ENCODE results near the gene NFIB.
A peak's percentile ranks its signal among the peaks of the same experiment; 100 is the strongest.

NFIB gene

GRCh38 chr9:14292181-14292739, 21.7 kb downstream of the NFIB start:
- DNase-seq (ENCODE audit: low read depth, low spot score): no peak
- H3K4me3 ChIP-seq (ENCODE audit: low read length): no peak overlapping the region

GRCh38 chr9:14289916-14290315, 24.0 kb downstream of the NFIB start:
- no peak overlapping the region for H3K4me3 ChIP-seq (ENCODE audit: low read length)
- DNase-seq (ENCODE audit: low read depth, low spot score): no peak

GRCh38 chr9:14288433-14288832, 25.5 kb downstream of the NFIB start:
- H3K4me3 ChIP-seq (ENCODE audit: low read length): no peak overlapping the region
- no peak for DNase-seq (ENCODE audit: low read depth, low spot score)

DNA sequence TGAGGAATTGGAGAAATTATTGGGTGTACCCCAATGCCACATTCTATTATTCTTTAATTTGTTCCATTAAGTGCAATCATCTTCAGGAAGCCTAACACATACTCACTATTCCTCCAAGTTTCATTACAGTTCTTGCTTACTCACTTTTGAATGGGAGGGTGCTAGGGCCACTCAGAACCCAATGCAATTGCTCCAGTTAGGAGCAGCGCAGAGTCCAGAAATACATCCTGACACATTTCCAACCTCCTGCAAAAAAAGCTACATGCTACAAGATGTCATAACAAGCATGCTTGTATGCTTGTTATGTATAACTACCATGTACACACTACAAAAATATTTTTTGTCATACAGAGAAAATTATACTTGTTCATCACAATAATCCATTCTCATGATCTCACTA, 27.8 kb downstream of the NFIB start:
- no peak overlapping the region for H3K4me3 ChIP-seq (ENCODE audit: low read length)
- no peak for DNase-seq (ENCODE audit: low read depth, low spot score)

- no peak for DNase-seq (ENCODE audit: low read depth, low spot score)
- H3K4me3 ChIP-seq (ENCODE audit: low read length): no peak overlapping the region
Measured at GRCh38 chr9:14283276-14283675, 30.7 kb downstream of the NFIB start.

- no peak overlapping the region for H3K4me3 ChIP-seq (ENCODE audit: low read length)
- no peak for DNase-seq (ENCODE audit: low read depth, low spot score)
Measured at GRCh38 chr9:14281876-14282275, 32.1 kb downstream of the NFIB start.

- H3K4me3 ChIP-seq (ENCODE audit: low read length): no peak overlapping the region
- DNase-seq (ENCODE audit: low read depth, low spot score): no peak
Measured at GRCh38 chr9:14281136-14281795, 32.7 kb downstream of the NFIB start.

- no peak overlapping the region for H3K4me3 ChIP-seq (ENCODE audit: low read length)
- no peak for DNase-seq (ENCODE audit: low read depth, low spot score)
Measured at GRCh38 chr9:14279671-14280070, 34.3 kb downstream of the NFIB start.

DNA sequence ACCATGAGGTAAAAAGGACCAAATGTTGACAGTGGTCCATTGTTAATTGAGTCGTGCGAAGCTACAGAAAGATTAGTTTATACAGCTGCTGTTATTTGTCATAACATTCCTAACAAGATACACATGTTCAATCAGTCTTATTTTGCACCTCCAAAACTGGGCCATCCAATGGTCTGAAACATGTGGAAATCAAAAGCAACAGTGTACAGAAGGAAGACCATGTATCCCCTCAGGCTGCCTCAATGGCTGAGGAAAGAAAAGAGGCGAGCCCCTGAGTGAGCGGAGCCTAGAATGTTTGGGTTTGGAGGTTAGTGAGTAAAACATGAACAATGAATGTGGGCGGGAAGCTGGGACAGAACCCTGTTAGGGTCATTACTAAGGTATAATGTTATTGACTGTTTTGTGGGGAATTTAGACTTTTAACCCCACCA, 35.6 kb downstream of the NFIB start:
- no peak for DNase-seq (ENCODE audit: low read depth, low spot score)
- H3K4me3 ChIP-seq (ENCODE audit: low read length): no peak overlapping the region

DNA sequence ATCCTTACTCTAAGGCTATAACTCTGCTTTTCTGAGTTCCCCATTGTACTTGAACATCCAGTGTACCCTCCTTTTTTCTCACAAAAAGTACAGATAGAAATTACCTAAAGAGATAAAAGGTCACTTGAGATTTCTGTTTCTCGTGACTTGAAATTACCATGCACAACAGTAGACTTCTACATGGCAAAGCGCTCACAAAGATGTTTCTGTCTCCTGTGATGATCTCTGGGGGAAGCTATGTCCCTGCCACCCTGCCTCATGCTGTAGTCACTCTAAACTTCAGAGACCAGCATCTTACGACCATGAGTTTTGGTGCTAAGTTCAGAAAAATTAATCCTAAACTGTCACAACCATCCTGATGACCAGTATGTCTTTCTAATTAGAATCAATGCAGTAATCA, 36.2 kb downstream of the NFIB start:
- no peak for DNase-seq (ENCODE audit: low read depth, low spot score)
- H3K4me3 ChIP-seq (ENCODE audit: low read length): no peak overlapping the region

DNA sequence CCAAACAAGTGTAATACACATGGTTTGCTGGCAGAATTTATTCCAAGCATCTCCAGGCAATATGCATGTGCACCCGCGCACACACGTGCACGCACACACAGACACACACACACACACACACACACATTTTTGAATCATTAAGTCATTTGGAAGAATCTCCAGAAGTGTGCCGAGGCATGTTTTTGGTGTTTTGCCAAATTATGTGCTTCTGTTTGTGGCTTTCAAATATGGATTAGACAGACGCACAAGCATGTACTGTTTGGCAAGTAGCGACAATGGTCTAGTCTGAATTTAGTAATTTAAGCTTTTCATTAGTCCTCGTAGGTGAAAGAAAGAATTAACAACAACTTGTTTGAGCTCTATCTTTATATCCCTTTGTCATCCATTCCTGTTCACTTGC, 36.7 kb downstream of the NFIB start:
- H3K4me3 ChIP-seq (ENCODE audit: low read length): no peak overlapping the region
- DNase-seq (ENCODE audit: low read depth, low spot score): no peak

DNA sequence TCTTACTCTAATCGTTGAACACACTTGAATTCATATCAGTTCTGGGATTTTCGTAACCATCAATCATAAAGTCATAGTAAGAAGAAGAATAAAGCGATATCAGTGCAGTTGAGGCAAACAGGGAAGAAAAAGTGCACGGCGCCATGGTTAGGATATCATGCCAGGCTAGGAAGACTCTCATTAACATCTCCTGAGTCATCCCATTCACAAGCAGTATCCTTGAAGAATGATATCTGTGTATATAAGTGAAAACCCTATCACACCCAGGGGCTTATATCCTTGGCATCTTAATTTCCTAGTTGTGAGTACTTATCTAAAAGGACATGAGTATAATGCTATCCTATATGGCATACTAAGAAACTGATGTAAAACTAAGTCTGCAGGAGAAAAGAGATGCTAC, 38.6 kb downstream of the NFIB start:
- DNase-seq (ENCODE audit: low read depth, low spot score): no peak
- H3K4me3 ChIP-seq (ENCODE audit: low read length): no peak overlapping the region

DNA sequence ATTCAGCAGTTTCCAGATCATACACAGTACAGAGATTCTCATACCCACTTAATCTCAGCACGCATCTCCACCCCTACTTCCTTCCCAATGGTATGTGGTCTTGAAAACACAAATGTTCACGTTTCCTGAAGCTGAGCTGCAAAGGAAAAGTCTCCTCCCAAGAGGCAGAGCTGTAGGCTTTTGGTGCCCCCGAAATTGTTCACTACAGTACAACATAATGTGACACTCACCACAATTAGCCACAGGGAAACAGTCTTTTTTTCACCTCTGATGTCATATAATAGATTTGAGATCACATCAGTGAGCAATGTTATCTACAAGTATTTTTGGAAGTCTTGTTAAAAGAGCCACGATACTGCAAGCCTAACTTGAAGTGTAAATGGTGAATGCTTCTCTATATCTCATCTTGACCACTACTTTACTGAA, 40.2 kb downstream of the NFIB start:
- DNase-seq (ENCODE audit: low read depth, low spot score): peak; percentile 9
- H3K4me3 ChIP-seq (ENCODE audit: low read length): no peak overlapping the region

DNA sequence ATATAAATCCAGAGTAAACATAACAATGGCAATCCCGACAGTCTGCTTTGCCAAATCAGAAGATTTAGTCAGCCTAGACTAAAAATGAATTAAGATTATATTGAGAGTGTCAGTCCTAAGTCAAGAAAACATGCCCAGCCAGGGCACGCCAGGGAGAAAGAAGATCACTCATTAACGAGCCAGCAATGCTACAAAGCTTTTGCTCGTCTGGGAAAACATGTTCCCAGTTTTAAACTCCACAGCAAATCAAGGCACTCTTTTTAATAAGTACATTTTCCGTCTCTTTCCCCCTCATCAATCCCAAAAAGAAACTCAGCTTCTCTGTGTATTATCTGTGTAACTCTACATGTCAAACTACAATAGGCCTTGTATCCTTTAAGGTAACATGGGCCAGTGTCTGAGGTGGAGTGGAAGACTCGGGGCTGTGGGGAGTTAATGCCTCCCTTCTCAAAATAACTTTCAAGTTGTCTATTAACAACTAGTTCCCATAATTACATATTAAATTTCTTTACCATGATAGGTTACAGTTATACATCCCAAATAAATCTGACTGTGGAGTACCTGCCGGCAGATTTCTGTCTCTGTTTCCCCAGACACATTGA, 40.9 kb downstream of the NFIB start:
- H3K4me3 ChIP-seq (ENCODE audit: low read length): no peak overlapping the region
- no peak for DNase-seq (ENCODE audit: low read depth, low spot score)

GRCh38 chr9:14271093-14271673, 42.8 kb downstream of the NFIB start:
- H3K4me3 ChIP-seq (ENCODE audit: low read length): no peak overlapping the region
- DNase-seq (ENCODE audit: low read depth, low spot score): no peak

GRCh38 chr9:14270358-14271092, 43.4 kb downstream of the NFIB start:
- no peak for DNase-seq (ENCODE audit: low read depth, low spot score)
- H3K4me3 ChIP-seq (ENCODE audit: low read length): no peak overlapping the region

DNA sequence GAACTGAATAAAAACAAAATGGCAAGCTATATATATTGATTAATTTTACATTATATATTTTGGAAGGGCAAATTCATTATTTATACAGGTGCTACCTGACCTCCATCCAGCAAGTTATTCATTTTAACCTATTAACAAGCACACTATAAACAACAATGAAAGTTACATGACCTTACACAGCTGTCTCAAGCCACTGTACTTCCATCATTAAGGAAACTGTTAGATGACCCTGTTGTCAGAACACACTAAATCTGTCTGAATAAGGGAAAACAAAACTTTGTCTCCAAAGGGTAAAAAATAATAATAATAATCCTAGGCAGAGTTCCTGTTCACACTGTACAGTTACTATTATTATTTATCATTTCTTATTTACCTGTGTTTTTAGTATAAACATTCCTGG, 44.0 kb downstream of the NFIB start:
- no peak for DNase-seq (ENCODE audit: low read depth, low spot score)
- no peak overlapping the region for H3K4me3 ChIP-seq (ENCODE audit: low read length)

- no peak for DNase-seq (ENCODE audit: low read depth, low spot score)
- no peak overlapping the region for H3K4me3 ChIP-seq (ENCODE audit: low read length)
Measured at GRCh38 chr9:14263707-14264483, 50.0 kb downstream of the NFIB start.

DNA sequence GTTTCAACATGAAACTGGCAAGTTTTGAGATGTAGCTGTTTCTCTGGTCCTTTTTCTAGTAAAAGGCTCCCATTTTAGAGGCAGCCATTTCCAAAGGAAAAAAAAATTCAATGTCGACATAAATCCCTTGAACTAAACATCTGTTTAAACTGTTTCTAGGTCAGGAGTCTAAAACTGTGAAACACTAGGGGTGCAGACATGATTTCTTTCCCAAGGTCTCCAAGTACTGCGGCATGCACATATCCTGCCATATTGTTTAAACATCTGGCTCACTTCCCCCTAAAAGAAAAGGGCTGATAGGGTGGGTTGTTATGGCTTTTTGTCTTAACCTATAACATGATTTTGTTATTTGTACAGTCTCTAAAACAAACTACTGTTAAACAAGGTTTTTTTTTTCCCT, 51.1 kb downstream of the NFIB start:
- H3K4me3 ChIP-seq (ENCODE audit: low read length): no peak overlapping the region
- DNase-seq (ENCODE audit: low read depth, low spot score): no peak

Measured in Jurkat, Clone E6-1 (cell line).